DLD1 (cell line): ENCODE results near the gene FCER1G.

ENCODE experiments used
- in situ Hi-C: cut with HindIII; loops from 2 replicates; pipeline ENCODE4 v1.10.0; 2017; ENCODE audit warnings: low sequenced_read_pairs

FCER1G gene

GRCh38 chr1:161215076-161215475 is at the start of gene FCER1G:
Gene FCER1G, plus strand, starts transcription at chr1:161215295. Its CDS starts 27 bp downstream, at chr1:161215322.
- in situ Hi-C loops = loop anchor here (25.0 kb wide), 1 partner anchor 147 kb away; the partner anchor contains the start of gene CFAP126

GRCh38 chr1:161165742-161166668 is 49.1 kb upstream of the FCER1G start, which contains the start of gene PPOX:
Gene PPOX, plus strand, starts transcription at chr1:161166426. Its CDS starts 422 bp downstream, at chr1:161166848.
- in situ Hi-C loops = no loop called here

DNA sequence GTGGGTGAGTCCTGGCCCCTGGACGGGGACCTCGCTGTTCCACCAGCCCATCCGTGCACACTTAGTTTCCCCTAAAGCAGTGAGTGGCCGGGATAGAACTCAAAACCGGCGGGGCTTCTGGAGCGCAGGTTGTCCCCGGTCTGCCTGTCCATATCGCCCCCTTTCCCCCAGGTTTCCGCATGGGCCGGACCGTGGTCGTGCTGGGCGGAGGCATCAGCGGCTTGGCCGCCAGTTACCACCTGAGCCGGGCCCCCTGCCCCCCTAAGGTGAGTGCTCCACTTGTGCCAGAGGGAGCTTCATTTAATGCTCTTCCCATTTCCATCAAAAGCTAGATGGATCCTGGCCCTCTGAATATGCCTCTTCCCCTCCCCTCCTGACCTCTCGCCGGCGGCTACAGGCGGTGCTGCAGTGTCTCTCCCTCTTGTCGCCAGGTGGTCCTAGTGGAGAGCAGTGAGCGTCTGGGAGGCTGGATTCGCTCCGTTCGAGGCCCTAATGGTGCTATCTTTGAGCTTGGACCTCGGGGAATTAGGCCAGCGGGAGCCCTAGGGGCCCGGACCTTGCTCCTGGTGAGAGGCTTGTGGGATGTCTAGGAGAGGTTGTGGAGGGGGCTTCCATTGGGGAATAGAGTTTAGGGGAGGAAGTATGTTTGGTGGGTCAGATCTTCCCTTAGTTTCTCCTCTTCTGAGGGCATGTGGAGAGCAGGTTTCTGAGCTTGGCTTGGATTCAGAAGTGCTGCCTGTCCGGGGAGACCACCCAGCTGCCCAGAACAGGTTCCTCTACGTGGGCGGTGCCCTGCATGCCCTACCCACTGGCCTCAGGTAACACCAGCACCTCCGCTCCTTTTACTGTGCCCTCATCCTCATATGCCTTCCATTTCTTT is 48.2 kb upstream of the FCER1G start:
- in situ Hi-C loops = no loop called here

- in situ Hi-C loops = no loop called here
These were observed 46.2 kb upstream of the FCER1G start for GRCh38 chr1:161168906-161169305.

- in situ Hi-C loops = no loop called here
These were observed 43.9 kb upstream of the FCER1G start for GRCh38 chr1:161171191-161171590.

DNA sequence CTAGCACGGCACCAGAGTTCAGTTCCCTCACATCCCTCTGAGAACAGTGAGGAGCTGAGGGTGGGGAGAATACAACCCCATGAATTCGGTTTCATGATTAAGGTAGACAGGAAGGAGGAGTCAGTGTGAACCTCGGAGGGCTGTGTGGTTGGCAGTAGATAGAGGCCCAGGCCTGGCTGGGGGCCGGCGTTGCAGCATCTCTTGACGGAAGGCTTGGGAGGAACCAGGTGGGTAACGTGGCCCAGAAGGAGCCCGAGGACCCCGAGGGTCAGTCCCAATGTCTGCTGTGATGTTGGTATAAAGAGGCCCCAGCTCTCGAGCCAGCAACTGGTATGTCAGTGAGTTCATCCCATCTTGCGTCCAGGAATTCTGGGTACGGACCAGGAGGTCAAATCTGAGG is 43.4 kb upstream of the FCER1G start:
- in situ Hi-C loops = no loop called here

- in situ Hi-C loops = no loop called here
These were observed 42.7 kb upstream of the FCER1G start for GRCh38 chr1:161172349-161172748.

GRCh38 chr1:161172776-161173376 is 42.2 kb upstream of the FCER1G start:
- in situ Hi-C loops = no loop called here

GRCh38 chr1:161173711-161174110 is 41.4 kb upstream of the FCER1G start:
- in situ Hi-C loops = no loop called here

- in situ Hi-C loops = no loop called here
These were observed 40.2 kb upstream of the FCER1G start for GRCh38 chr1:161174911-161175310.

DNA sequence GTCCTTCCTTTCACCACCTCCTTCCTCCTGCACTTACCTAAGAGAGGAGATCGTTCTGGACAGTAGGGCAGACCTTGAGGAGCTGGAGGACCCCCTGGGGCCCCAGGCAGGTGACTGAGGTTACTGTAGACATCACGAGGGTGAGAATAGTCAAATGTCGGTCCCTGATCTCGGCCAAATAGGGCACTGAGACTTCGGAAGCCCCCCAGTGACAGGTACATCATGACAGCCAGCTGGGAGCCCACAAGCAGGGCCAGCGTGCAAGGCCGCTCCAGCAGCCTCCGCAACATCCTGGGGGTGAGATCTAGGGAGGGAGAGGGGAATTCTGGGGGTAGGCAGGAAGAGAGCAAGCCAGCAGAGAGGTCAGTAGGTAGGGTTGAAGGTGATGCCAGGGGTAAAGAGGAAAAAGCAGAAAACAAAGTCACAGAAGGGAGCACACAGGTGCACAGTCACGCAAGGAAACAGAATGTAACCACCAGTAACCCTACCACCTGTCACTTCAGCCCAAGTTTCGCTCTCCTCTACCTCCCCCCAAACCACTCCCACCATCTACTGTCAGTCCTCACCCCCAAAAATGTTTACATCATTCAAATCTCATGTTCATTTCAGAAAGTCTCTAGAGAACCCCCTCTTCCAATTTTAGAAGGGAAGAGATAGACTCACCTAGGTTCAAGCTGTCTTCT is 39.2 kb upstream of the FCER1G start:
- in situ Hi-C loops = no loop called here

- in situ Hi-C loops = no loop called here
These were observed 38.5 kb upstream of the FCER1G start for GRCh38 chr1:161176468-161177111.

- in situ Hi-C loops = no loop called here
These were observed 37.8 kb upstream of the FCER1G start, which contains the start of gene B4GALT3 for GRCh38 chr1:161177112-161177935. Gene B4GALT3, minus strand, starts transcription at chr1:161177507. Its CDS starts 1,447 bp downstream, at chr1:161176060.

DNA sequence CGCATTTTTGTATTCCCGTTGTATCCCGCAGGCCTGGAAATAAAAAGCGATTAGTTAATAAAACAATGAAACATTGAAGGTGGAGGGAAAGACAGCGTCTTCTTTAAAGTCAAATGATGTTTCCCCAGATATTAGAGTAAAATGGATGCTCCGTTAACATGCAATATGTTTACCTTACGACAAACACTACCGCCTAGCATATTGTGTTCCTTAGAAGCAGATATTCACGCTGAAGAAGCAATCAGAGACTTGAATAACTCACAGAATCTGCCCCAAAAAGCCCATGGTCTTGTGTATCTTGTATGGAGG is 37.2 kb upstream of the FCER1G start:
- in situ Hi-C loops = no loop called here

DNA sequence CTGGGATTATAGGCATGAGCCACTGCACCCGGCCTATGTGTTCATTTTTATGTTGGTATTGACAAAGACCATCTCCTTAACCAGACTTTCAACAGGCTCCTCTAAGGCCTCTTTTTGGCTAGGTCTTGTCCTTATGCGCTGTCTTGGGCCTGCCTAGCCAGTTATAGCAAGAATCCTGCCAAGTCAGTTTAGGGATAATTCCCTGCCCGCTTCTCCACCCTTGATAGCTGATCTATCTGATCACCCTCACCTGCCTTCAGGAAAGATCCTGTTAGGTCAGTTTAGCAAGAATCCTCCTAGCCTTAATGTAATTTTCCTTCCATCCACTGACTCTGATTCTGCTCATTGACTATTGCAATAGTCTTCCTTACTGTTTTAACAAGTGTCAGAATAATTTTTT is 35.4 kb upstream of the FCER1G start:
- in situ Hi-C loops = no loop called here

DNA sequence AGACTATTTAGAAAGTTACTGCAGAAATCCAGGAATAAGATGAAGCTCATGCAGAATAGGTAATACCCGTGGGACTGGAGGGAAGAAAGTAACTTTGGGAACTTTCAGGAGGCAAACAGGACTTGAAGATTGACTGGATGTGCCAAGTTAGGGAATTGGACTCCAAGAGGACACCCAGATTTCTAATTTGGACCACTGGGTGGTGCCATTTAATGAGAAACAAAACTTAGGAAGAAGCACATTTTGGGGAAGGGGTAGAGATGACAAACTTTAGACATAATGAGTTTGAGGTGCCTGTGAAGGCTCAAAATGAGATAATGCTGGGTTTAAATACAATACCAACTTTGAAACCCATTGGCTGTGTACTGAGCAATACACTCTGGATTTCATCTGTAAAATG is 34.5 kb upstream of the FCER1G start:
- in situ Hi-C loops = no loop called here

- in situ Hi-C loops = no loop called here
These were observed 32.9 kb upstream of the FCER1G start for GRCh38 chr1:161182214-161182613.

DNA sequence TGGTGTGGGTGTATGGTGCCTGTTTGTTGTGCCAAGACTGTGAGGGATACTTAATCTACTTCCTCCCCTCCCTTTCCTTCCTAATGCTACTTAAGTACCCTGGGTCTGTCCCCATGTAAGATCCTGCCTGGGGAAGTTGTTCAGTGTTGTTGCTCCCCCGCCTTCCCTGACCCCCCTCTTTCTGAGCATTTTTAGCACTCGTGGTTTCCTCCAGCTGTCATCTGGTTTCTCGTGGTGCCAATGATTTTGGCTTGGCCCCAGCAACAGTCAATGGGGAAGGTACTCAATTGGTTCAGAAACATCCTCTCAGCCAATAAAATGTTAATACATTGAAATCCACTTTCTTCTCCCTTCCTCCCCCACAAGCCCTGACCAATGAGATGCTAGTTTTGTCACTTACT is 29.8 kb upstream of the FCER1G start:
- in situ Hi-C loops = no loop called here

DNA sequence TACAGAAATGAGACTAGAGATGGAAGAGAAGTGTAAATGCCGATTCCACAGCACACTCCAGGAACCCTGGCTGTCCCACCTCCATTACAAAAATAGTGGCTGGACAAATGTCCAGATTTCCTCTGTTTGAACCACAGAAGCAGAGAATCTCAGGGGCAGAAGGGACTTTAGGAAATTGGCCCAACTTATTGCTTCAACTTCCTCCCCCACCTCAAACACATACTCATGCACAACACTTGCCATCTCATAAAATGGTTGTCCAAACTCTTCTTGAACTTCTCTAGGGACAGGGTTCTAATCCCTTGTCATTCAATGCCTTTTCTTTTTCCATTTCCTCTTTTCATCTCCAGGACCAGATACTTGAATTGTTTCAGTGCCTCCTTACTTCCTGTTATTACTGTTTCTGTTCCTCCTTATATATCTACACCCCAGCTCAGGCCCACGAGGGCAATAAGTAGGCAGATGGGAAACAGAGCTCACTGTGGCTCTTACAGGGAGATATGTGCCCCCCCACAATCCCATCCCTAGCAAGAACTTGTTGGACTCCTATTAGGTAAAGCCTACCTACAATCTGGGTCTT is 29.3 kb upstream of the FCER1G start:
- in situ Hi-C loops = no loop called here
